Body of pancreas (tissue), 4 donors: Measurements from ENCODE around the gene KLF17. TPM values are rescaled to one million over a fixed set of nuclear protein-coding genes. Genes with fewer than 3 reads are reported as not detected.

Experiments used
- ATAC-seq: fragments of 150-250 bp; one replicate; pipeline ENCODE4 v1.9.1; 2016
- DNase-seq, 4 donors: peaks; one replicate each; pipeline ENCODE4 v3.0.0-alpha.2; 2019
- H3K27ac ChIP-seq, 4 donors: fragments of 200-600 bp; sonication (generic); 1 replicate in 3 of 4; 2 replicates in 1 of 4; pipeline versions ENCODE4 v1.5.1 to v1.6.1; 2016 to 2019; ENCODE audit warnings: mild to moderate bottlenecking in 1 of 4, mixed read lengths in 1 of 4, moderate library complexity in 1 of 4
- H3K27me3 ChIP-seq, 2 donors: fragments of 200-600 bp; sonication (generic); one replicate each; pipeline ENCODE4 v1.6.0; 2016; ENCODE audit warnings: mild to moderate bottlenecking in 1 of 2
- H3K36me3 ChIP-seq, 2 donors: fragments of 200-600 bp; sonication (generic); replicated peaks in 1 of 2; 2 replicates each; pipeline ENCODE4 v1.5.1; 2016; ENCODE audit warnings: low read depth in 2 of 2; ENCODE audit not compliant: insufficient read depth in 1 of 2
- H3K4me1 ChIP-seq: fragments of 200-600 bp; sonication (generic); one replicate; pipeline ENCODE4 v1.6.0; 2016
- H3K4me3 ChIP-seq, 2 donors: fragments of 200-600 bp; sonication (generic); 1 replicate in 1 of 2; 2 replicates in 1 of 2; pipeline ENCODE4 v1.5.1; 2016 to 2019
- H3K9me3 ChIP-seq, 3 donors: fragments of 200-600 bp; sonication (generic); 1 replicate in 2 of 3; 2 replicates in 1 of 3; pipeline ENCODE4 v1.5.1; 2016
- POLR2A ChIP-seq, 3 donors: fragments of 450-650 bp; IDR thresholded peaks; one replicate each; pipeline ENCODE4 v1.6.1; 2016; ENCODE audit warnings: antibody characterized with exemption in 3 of 3, mild to moderate bottlenecking in 2 of 3
- WGBS, 2 donors: methylation state at CpG; one replicate each; pipeline ENCODE4 v1.1.5; 2017; 5-methylcytosine and 5-hydroxymethylcytosine counted together
- intact Hi-C: fragments of 100-400 bp; cut with DNase I; formaldehyde crosslinking; loops from one replicate; pipeline ENCODE4 v1.15.1; 2023
- total RNA-seq, 2 donors: library from RNA; depleted of rRNA; stranded (reverse); fragments of >200 nt; gene quantifications; one replicate each; pipeline ENCODE4 v1.1.0, GENCODE V29; 2016
- TF ChIP-seq, protein P1 (sequence below), 7 experiments: fragments of 450-650 bp in 4 of 7; fragments of 200-600 bp in 3 of 7; sonication (generic) in 3 of 7; IDR thresholded peaks; one replicate each; pipeline ENCODE4 v1.5.1; 2016 to 2019; ENCODE audit warnings: antibody characterized with exemption in 7 of 7

The KLF17 gene
- total RNA-seq, 2 donors from 2014 or later = not detected

DNA sequence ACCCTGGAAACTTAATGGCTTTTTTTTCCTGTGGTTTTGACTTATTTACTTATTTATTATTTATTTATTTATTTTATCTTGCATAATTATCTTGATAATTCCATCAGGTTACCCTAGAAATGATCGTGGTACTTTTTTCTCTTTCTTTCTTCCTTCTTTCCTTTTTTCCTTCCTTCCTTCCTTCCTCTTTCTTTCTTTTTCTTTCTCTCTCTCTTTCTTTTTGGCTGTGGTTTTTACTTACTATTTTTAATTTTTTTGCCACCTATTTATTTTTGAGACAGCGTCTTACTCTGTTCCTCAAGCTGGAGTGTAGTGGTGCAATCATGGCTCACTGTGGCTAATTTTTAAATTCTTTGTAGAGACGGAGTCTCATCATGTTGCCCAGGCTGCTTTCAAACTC, 29.0 kb downstream of the KLF17 start:
- ATAC-seq (no peak), DNase-seq (no peak)
- H3K4me3 ChIP-seq = no peak overlapping the region
- TF ChIP-seq, protein P1, sequence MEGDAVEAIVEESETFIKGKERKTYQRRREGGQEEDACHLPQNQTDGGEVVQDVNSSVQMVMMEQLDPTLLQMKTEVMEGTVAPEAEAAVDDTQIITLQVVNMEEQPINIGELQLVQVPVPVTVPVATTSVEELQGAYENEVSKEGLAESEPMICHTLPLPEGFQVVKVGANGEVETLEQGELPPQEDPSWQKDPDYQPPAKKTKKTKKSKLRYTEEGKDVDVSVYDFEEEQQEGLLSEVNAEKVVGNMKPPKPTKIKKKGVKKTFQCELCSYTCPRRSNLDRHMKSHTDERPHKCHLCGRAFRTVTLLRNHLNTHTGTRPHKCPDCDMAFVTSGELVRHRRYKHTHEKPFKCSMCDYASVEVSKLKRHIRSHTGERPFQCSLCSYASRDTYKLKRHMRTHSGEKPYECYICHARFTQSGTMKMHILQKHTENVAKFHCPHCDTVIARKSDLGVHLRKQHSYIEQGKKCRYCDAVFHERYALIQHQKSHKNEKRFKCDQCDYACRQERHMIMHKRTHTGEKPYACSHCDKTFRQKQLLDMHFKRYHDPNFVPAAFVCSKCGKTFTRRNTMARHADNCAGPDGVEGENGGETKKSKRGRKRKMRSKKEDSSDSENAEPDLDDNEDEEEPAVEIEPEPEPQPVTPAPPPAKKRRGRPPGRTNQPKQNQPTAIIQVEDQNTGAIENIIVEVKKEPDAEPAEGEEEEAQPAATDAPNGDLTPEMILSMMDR (IDR thresholded peaks at IDR 0.05) = no peak
- no peak for TF ChIP-seq POLR2A (IDR thresholded peaks at IDR 0.05)
- WGBS, 2 donors = 73 to 90% methylated on average over 3 of the region's 3 CpGs
- no peaks in the 10 kb centered on the region for H3K4me1 ChIP-seq
- H3K27me3 ChIP-seq = no peaks in the 10 kb centered on the region
- intact Hi-C loops = no loop called here
- no peak overlapping the region for H3K27ac ChIP-seq
- no peaks in the 10 kb centered on the region for H3K9me3 ChIP-seq
- no peaks in the 10 kb centered on the region for H3K36me3 ChIP-seq

DNA sequence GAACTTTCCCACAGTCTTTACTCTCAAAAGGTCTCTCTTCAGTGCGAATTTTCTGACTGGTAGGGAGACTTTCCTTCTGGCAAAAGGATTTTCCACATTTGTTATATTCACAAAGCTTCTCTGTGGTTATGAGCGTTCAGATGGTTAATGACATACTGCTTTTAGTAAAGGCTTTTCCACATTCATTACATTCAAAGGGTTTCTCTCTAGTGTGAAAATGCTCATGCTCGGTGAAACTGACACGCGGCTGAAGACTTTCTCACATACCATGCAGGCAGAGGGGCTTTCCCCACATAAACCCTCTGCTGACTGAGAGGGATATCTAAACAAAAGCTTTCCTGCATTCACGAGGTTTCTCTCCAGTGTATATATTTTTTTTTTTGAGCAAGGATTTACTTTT, 32.7 kb downstream of the KLF17 start:
- Histone ChIP-seq H3K4me1 (no peaks in the 10 kb centered on the region), H3K9me3 (no peaks in the 10 kb centered on the region), H3K27me3 (no peaks in the 10 kb centered on the region), H3K27ac (no peak overlapping the region), H3K36me3 (no peaks in the 10 kb centered on the region), H3K4me3 (no peak overlapping the region)
- TF ChIP-seq POLR2A (IDR thresholded peaks at IDR 0.05) = no peak
- TF ChIP-seq, protein P1 (IDR thresholded peaks at IDR 0.05) = no peak
- intact Hi-C loops = no loop called here
- WGBS, 2 donors = 56 to 64% methylated on average over 6 of the region's 6 CpGs
- DNase-seq (no peak), ATAC-seq (no peak)

DNA sequence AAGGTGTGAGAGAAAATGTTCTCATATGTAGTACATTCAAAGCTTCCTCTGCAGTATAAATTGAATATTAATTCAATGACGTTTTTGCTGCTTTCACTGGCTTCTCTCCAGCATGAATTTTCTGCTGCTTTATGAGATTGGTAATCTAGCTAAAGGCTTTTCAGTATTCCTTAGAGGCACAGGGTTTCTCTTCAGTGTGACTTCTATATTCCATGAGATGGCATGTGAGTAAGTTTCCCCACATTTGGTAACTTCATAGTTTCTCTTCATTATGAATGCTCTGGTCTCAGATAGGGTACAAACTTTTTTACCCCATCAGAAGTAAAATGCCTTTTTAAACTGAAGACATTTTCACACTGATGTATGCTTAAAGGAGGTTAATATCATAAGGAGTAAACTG, 33.2 kb downstream of the KLF17 start:
- intact Hi-C loops = no loop called here
- Histone ChIP-seq H3K27me3 (no peaks in the 10 kb centered on the region), H3K36me3 (no peaks in the 10 kb centered on the region), H3K27ac (no peak overlapping the region), H3K4me3 (no peak overlapping the region), H3K9me3 (no peaks in the 10 kb centered on the region), H3K4me1 (no peaks in the 10 kb centered on the region)
- DNase-seq = no peak
- no peak for ATAC-seq
- WGBS, 2 donors = 7 to 14% methylated on average over 1 of the region's 1 CpG
- TF ChIP-seq POLR2A (IDR thresholded peaks at IDR 0.05) = no peak
- TF ChIP-seq, protein P1 (IDR thresholded peaks at IDR 0.05) = no peak

DNA sequence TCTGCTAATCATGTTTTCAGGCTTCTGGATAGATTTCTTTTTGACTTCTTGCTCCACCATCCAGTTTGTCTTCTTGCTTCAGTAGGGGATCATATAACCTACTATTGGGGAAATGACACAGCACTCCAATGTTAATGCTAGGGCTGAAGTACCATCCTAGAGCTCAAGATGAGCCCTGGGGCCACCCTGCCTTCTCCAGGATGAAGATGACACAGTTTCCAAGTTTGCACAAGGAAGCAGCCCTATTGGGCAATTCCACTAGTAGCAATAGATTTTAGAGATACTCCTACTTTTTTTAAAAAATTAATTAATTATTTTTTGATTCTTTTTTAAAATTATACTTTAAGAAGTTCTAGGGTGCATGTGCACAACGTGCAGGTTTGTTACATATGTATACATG, 34.1 kb downstream of the KLF17 start:
- Histone ChIP-seq H3K27ac (no peak overlapping the region), H3K4me1 (no peaks in the 10 kb centered on the region), H3K4me3 (no peak overlapping the region), H3K9me3 (no peaks in the 10 kb centered on the region), H3K27me3 (no peaks in the 10 kb centered on the region), H3K36me3 (no peaks in the 10 kb centered on the region)
- intact Hi-C loops = no loop called here
- no peak for DNase-seq
- TF ChIP-seq, protein P1 (IDR thresholded peaks at IDR 0.05) = no peak
- no peak for TF ChIP-seq POLR2A (IDR thresholded peaks at IDR 0.05)
- 48 to 72% methylated on average over 1 of the region's 1 CpG for WGBS, 2 donors
- ATAC-seq = no peak

DNA sequence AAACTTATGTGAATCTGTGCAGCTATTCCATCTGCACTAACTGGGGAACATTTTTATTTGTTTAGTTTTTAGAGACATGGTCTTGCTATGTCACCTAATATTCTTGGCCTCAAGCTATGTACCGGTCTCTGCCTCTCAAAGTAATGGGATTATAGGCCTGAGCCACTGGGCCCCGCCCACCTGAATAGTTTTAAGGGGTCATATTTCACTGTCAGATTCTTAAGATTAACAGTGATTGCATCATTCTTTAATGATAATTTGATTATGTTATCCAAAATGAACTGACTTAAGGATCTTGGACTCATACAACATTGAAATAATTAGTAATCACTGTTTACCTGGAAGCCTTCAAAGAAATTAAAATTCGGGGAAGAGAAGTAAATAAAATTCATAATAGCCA, 35.4 kb downstream of the KLF17 start:
- intact Hi-C loops = no loop called here
- DNase-seq (no peak), ATAC-seq (no peak)
- TF ChIP-seq, protein P1 (IDR thresholded peaks at IDR 0.05) = no peak
- TF ChIP-seq POLR2A (IDR thresholded peaks at IDR 0.05) = no peak
- Histone ChIP-seq H3K27ac (no peak overlapping the region), H3K27me3 (no peaks in the 10 kb centered on the region), H3K36me3 (no peaks in the 10 kb centered on the region), H3K4me1 (no peaks in the 10 kb centered on the region), H3K9me3 (no peaks in the 10 kb centered on the region), H3K4me3 (no peak overlapping the region)
- WGBS, 2 donors = 67 to 82% methylated on average over 3 of the region's 3 CpGs
